Transverse colon (tissue), 4 donors: ENCODE measurements around the gene TFEB. TPM values are rescaled to one million over a fixed set of nuclear protein-coding genes. Genes with fewer than 3 reads are reported as not detected.

ENCODE experiments used
- DNase-seq: peaks from one replicate; pipeline ENCODE4 v3.0.0-alpha.2; 2019
- H3K27ac ChIP-seq, 4 donors: fragments of 200-600 bp; sonication (generic); 2 replicates each; pipeline ENCODE4 v1.5.1; 2016 to 2018; ENCODE audit warnings: inconsistent platforms in 4 of 4
- H3K27me3 ChIP-seq: fragments of 200-600 bp; sonication (generic); 2 replicates; pipeline ENCODE4 v1.5.1; 2017; ENCODE audit warnings: inconsistent platforms
- H3K36me3 ChIP-seq, 4 donors: fragments of 200-600 bp; sonication (generic); 2 replicates each; pipeline ENCODE4 v1.5.1; 2017 to 2019; ENCODE audit warnings: inconsistent platforms in 4 of 4
- H3K4me1 ChIP-seq, 4 donors: fragments of 200-600 bp; sonication (generic); 2 replicates each; pipeline ENCODE4 v1.5.1; 2017 to 2020; ENCODE audit warnings: inconsistent platforms in 4 of 4
- H3K4me3 ChIP-seq, 4 donors: fragments of 200-600 bp; sonication (generic); 1 replicate in 1 of 4; 2 replicates in 3 of 4; pipeline versions ENCODE4 v1.5.1 to v1.6.1; 2017 to 2019; ENCODE audit warnings: inconsistent platforms in 4 of 4
- H3K9me3 ChIP-seq, 2 donors: fragments of 200-600 bp; sonication (generic); 2 replicates each; pipeline ENCODE4 v1.5.1; 2017 to 2019; ENCODE audit warnings: inconsistent platforms in 2 of 2
- EP300 ChIP-seq: sonication (generic); formaldehyde crosslinking; IDR thresholded peaks from one replicate; pipeline ENCODE4 v1.6.1; 2017; ENCODE audit warnings: antibody characterized with exemption, low read depth
- POLR2A ChIP-seq: fragments of 450-650 bp; IDR thresholded peaks from one replicate; pipeline ENCODE4 v1.6.1; 2016; ENCODE audit warnings: antibody characterized with exemption, mild to moderate bottlenecking, moderate library complexity
- POLR2AphosphoS5 ChIP-seq, 3 donors: sonication (generic); formaldehyde crosslinking; IDR thresholded peaks; one replicate each; pipeline ENCODE4 v1.6.1; 2016; ENCODE audit warnings: antibody characterized with exemption in 3 of 3
- WGBS, 2 donors: methylation state at CpG; one replicate each; pipeline ENCODE4 v1.1.5; 2018; ENCODE audit warnings: low coverage in 1 of 2; 5-methylcytosine and 5-hydroxymethylcytosine counted together
- in situ Hi-C, 4 donors: fragments of 200-750 bp; cut with MboI; loops; one replicate each; pipeline versions ENCODE4 v1.15.0 to v1.15.1; 2017; ENCODE audit warnings: low sequenced_read_pairs in 3 of 4, low pct_ligation_motif_present in 1 of 4, low pct_unique_long_range_greater_than_20kb in 1 of 4
- intact Hi-C: fragments of 100-400 bp; cut with DNase I; formaldehyde crosslinking; loops from one replicate; pipeline ENCODE4 v1.15.1; 2023; ENCODE audit warnings: low total_unique reads
- total RNA-seq, 4 donors: library from RNA; depleted of rRNA; stranded (reverse); fragments of >200 nt; gene quantifications; one replicate each; pipeline ENCODE4 v1.1.0, GENCODE V29; 2016
- TF ChIP-seq, protein P1 (sequence below), 5 experiments: fragments of 200-600 bp in 3 of 5; fragments of 450-650 bp in 2 of 5; sonication (generic) in 3 of 5; IDR thresholded peaks; 1 replicate in 2 of 5; 2 replicates in 3 of 5; pipeline ENCODE4 v1.5.1; 2016 to 2017; ENCODE audit warnings: antibody characterized with exemption in 5 of 5, inconsistent platforms in 3 of 5, mild to moderate bottlenecking in 2 of 5, moderate library complexity in 1 of 5

The TFEB gene
- total RNA-seq, 4 donors from 2014 or later = 30.4 to 47.1 (median 38.1) TPM

DNA sequence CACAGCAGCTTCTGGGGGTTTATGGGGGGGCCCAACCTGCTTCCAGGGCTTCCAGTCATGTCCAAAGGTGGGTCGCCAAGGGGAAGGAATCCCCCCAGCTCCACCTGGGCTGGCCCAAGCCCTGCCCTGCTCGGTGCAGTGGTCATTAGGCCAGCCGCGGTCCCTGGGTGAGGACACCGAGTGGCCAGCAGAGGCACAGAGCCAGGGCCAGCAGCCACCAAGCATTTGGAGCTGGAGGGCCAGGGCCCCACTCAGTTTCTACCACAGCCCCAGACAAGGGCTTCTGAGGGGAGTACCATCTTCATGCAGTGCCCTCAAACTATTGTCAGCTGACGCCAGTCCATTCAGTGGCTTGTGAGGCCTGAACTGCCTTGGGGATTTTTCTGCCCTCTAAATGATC, 39.6 kb downstream of the TFEB start:
- H3K27ac ChIP-seq = no peak overlapping the region
- H3K27me3 ChIP-seq = no peaks in the 10 kb centered on the region
- no peaks in the 10 kb centered on the region for H3K4me1 ChIP-seq
- no peaks in the 10 kb centered on the region for H3K36me3 ChIP-seq
- 86 to 98% methylated on average over 1 to 6 of the region's 6 CpGs for WGBS, 2 donors
- intact Hi-C loops = no loop called here
- DNase-seq = no peak
- TF ChIP-seq POLR2AphosphoS5 (IDR thresholded peaks at IDR 0.05) (no peak), EP300 (no peak), POLR2A (no peak)
- TF ChIP-seq, protein P1, sequence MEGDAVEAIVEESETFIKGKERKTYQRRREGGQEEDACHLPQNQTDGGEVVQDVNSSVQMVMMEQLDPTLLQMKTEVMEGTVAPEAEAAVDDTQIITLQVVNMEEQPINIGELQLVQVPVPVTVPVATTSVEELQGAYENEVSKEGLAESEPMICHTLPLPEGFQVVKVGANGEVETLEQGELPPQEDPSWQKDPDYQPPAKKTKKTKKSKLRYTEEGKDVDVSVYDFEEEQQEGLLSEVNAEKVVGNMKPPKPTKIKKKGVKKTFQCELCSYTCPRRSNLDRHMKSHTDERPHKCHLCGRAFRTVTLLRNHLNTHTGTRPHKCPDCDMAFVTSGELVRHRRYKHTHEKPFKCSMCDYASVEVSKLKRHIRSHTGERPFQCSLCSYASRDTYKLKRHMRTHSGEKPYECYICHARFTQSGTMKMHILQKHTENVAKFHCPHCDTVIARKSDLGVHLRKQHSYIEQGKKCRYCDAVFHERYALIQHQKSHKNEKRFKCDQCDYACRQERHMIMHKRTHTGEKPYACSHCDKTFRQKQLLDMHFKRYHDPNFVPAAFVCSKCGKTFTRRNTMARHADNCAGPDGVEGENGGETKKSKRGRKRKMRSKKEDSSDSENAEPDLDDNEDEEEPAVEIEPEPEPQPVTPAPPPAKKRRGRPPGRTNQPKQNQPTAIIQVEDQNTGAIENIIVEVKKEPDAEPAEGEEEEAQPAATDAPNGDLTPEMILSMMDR (IDR thresholded peaks at IDR 0.05) = no peak
- in situ Hi-C loops = loop anchor here in 1 of 4 donors (25.0 kb wide), 2 partner anchors 234 to 334 kb away; no protein-coding TSS in a partner anchor
- H3K9me3 ChIP-seq = no peaks in the 10 kb centered on the region
- no peak overlapping the region for H3K4me3 ChIP-seq

DNA sequence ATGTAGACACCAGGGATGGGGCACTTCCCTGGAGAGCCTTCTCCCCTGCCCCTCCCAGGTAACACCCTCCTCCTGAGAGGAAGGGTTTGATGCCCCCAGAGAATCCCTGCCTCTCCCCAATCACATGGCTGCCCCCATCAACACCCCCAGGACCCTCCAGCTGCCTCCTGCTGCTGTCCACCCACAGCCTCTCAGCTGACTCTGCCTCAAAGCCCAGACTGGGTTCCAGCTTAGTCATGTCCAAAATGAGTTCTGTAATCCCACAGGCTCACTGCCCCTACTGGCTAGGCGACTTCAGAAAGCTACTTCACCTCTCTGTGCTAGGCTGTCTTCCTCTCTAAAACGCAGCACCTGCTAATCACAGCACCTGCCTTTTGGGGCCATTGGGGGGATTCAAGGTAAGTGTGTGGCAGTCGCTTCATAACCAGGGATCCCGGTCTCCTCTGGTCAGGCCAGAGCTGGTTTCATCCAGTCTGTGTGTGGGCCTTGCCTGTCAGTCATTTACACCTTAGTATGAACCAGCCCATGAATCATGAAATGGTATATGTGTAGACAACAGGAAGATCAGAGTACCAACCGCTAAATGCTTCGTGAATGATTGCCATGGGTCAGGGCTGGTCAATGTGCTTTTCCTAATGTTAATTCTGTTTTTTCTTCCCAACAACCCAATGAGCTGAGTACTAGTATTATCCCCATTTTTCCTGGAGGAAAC, 40.4 kb downstream of the TFEB start:
- no peaks in the 10 kb centered on the region for H3K9me3 ChIP-seq
- intact Hi-C loops = no loop called here
- H3K36me3 ChIP-seq = peaks cover 0 to 4% (median 0%) of the 10 kb centered on the region in 4 donors
- in situ Hi-C loops = loop anchor here in 1 of 4 donors (25.0 kb wide), 2 partner anchors 233 to 333 kb away; no protein-coding TSS in a partner anchor
- no peak overlapping the region for H3K27ac ChIP-seq
- no peaks in the 10 kb centered on the region for H3K27me3 ChIP-seq
- no peak for TF ChIP-seq POLR2AphosphoS5 (IDR thresholded peaks at IDR 0.05)
- no peak for TF ChIP-seq POLR2A
- no peak for TF ChIP-seq EP300
- TF ChIP-seq, protein P1 (IDR thresholded peaks at IDR 0.05) = no peak
- H3K4me1 ChIP-seq = no peaks in the 10 kb centered on the region
- DNase-seq = no peak
- no peak overlapping the region for H3K4me3 ChIP-seq
- WGBS, 2 donors = 80 to 86% methylated on average over 2 to 6 of the region's 6 CpGs

DNA sequence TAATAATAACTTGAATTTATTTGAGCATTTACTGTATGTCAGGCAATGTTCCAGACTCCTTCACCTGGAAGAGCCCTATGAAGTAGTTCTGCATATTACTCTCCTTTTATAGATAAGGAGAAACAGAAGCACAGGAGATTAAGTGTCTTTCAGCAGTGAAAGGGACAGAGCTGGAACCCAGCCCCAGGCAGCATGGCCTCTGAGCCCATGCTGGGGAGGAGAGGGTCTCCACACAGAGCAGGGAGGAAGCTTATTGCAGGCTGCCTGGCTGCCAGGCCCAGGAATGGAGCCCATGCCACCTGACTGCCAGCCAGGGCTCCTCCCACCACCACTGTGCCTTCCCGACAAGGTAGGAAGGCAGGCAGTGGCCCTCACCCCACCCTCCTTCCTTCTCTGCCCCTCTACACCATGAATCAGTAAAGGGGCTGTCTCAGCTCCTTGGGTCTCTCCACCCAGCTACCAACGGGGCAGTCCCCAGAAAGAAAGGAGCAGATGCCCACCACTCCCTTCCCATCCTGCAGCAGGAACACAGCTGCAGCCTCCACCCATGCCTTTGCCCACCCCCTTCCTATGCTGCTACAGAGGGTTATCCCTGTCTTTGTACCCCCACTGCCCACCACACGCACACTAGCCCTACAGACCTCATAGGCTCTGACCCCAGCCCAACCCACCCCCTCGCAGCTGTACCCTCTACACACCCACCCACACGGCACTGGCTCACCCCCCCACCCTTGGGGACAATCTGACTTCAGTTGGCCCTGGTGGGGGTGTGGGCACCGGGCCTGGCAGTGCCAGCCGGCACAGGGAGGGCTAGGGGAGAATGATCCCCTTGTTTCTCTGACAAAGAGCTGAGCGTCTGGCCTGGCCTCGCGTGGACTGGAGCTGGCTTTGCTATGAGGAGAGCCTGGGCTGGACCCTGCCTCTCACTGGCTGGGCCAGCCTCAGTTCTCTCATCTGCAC, 41.8 kb downstream of the TFEB start:
- in situ Hi-C loops (loop anchor here in 1 of 4 donors (25.0 kb wide), 2 partner anchors 231 to 331 kb away; no protein-coding TSS in a partner anchor), intact Hi-C loops (no loop called here)
- Histone ChIP-seq H3K4me1 (no peaks in the 10 kb centered on the region), H3K9me3 (no peaks in the 10 kb centered on the region), H3K27me3 (no peaks in the 10 kb centered on the region), H3K4me3 (no peak overlapping the region), H3K27ac (no peak overlapping the region), H3K36me3 (peaks cover 0 to 7% (median 0%) of the 10 kb centered on the region in 4 donors)
- WGBS, 2 donors = 70 to 75% methylated on average over 2 to 6 of the region's 10 CpGs
- DNase-seq = no peak
- TF ChIP-seq, protein P1 (IDR thresholded peaks at IDR 0.05) = no peak
- TF ChIP-seq EP300 (no peak), POLR2A (no peak), POLR2AphosphoS5 (IDR thresholded peaks at IDR 0.05) (no peak)

GRCh38 chr6:41692730-41693129, 42.7 kb downstream of the TFEB start:
- TF ChIP-seq POLR2A (no peak), POLR2AphosphoS5 (IDR thresholded peaks at IDR 0.05) (no peak), EP300 (no peak)
- TF ChIP-seq, protein P1 (IDR thresholded peaks at IDR 0.05) = no peak
- Histone ChIP-seq H3K9me3 (no peaks in the 10 kb centered on the region), H3K36me3 (peaks cover 0 to 7% (median 0%) of the 10 kb centered on the region in 4 donors), H3K27ac (no peak overlapping the region), H3K27me3 (no peaks in the 10 kb centered on the region), H3K4me1 (peaks cover 0 to under 1% (median 0%) of the 10 kb centered on the region in 4 donors), H3K4me3 (no peak overlapping the region)
- in situ Hi-C loops = loop anchor here in 1 of 4 donors (25.0 kb wide), 2 partner anchors 230 to 330 kb away; no protein-coding TSS in a partner anchor
- DNase-seq = no peak
- WGBS, 2 donors = 94 to 100% methylated on average over 1 to 2 of the region's 2 CpGs
- intact Hi-C loops = no loop called here
